HFFc6 (cell line): ENCODE results near the gene OR8G5. TPM values are rescaled to one million over a fixed set of nuclear protein-coding genes. Genes with fewer than 3 reads are reported as not detected.

Experiments used
- DNase-seq: peaks from one replicate; pipeline ENCODE4 v3.0.0-alpha.2; 2018
- H3K27ac Mint-ChIP-seq: 2 replicates; pipeline ENCODE4 v1.8.0; 2020; ENCODE audit warnings: mild to moderate bottlenecking, mixed read lengths
- H3K27me3 Mint-ChIP-seq: 2 replicates; pipeline ENCODE4 v1.8.0; 2021; ENCODE audit warnings: mild to moderate bottlenecking, moderate library complexity, mixed read lengths; ENCODE audit not compliant: insufficient read depth
- H3K36me3 Mint-ChIP-seq: 2 replicates; pipeline ENCODE4 v1.8.0; 2021; ENCODE audit warnings: low read depth, mixed read lengths
- H3K4me1 Mint-ChIP-seq: 2 replicates; pipeline ENCODE4 v1.8.0; 2020; ENCODE audit warnings: low read depth, mixed read lengths
- H3K4me3 Mint-ChIP-seq: 2 replicates; pipeline ENCODE4 v1.8.0; 2020; ENCODE audit warnings: mild to moderate bottlenecking, moderate library complexity, mixed read lengths
- H3K9me3 Mint-ChIP-seq: 2 replicates; pipeline ENCODE4 v1.8.0; 2020; ENCODE audit warnings: mild to moderate bottlenecking, mixed read lengths
- long read RNA-seq: library from polyadenylated mRNA; unstranded; transcript quantifications from one replicate; pipeline ENCODE4 v2.0.0, GENCODE V29; 2019
- total RNA-seq, 6 experiments: library from RNA; stranded (reverse); fragmentation: NEBNext Ultra II Directional; extraction: Animal tissue kit (Norgen Biotek cat#: 25700); gene quantifications; 2 replicates in 1 of 6; 3 replicates in 5 of 6; pipeline ENCODE4 v1.2.3, GENCODE V29; 2021
- TF ChIP-seq, protein P1 (sequence below): fragments of 200-600 bp; sonication (generic); IDR thresholded peaks from 2 replicates; pipeline ENCODE4 v1.5.0; 2021; ENCODE audit warnings: antibody characterized with exemption, mild to moderate bottlenecking

The OR8G5 gene, protein sequence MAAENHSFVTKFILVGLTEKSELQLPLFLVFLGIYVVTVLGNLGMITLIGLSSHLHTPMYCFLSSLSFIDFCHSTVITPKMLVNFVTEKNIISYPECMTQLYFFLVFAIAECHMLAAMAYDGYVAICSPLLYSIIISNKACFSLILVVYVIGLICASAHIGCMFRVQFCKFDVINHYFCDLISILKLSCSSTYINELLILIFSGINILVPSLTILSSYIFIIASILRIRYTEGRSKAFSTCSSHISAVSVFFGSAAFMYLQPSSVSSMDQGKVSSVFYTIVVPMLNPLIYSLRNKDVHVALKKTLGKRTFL
- total RNA-seq: not detected
- long read RNA-seq: 0 reads

DNA sequence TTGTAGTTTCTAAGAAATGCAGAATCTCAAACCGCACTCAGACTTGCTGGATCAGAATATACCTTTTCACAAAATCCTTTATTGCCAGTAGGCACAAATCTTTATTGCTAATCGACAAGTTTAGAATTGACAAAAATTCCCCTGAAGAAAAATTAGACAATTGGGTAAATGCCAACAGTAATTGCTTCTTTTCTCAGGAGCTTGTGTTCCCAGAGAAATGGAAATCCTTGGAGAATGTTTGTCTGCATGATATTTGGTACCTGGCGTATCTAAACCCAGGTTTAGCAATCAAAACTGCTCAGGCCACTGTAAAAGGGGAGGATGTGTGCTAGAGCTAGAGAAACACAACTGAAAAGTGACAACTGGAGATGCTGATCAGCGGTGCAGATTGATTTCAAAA, at the start of gene OR8G5:
TSS of gene OR8G5 (plus strand) at position 301 of the 400 bp plus-strand sequence. CDS start 8,556 bp downstream, outside the sequence.
- no peaks in the 10 kb centered on the region for H3K4me1 Mint-ChIP-seq
- H3K27me3 Mint-ChIP-seq: no peaks in the 10 kb centered on the region
- H3K9me3 Mint-ChIP-seq: peaks cover 24% of the 10 kb centered on the region
- no peak within 1 kb of the TSS for H3K27ac Mint-ChIP-seq
- TF ChIP-seq, protein P1, sequence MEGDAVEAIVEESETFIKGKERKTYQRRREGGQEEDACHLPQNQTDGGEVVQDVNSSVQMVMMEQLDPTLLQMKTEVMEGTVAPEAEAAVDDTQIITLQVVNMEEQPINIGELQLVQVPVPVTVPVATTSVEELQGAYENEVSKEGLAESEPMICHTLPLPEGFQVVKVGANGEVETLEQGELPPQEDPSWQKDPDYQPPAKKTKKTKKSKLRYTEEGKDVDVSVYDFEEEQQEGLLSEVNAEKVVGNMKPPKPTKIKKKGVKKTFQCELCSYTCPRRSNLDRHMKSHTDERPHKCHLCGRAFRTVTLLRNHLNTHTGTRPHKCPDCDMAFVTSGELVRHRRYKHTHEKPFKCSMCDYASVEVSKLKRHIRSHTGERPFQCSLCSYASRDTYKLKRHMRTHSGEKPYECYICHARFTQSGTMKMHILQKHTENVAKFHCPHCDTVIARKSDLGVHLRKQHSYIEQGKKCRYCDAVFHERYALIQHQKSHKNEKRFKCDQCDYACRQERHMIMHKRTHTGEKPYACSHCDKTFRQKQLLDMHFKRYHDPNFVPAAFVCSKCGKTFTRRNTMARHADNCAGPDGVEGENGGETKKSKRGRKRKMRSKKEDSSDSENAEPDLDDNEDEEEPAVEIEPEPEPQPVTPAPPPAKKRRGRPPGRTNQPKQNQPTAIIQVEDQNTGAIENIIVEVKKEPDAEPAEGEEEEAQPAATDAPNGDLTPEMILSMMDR: no peak
- H3K4me3 Mint-ChIP-seq: no peak within 1 kb of the TSS
- H3K36me3 Mint-ChIP-seq: no peaks in the 10 kb centered on the region; the same call in 1 of the 2 replicates
- DNase-seq: no peak

GRCh38 chr11:124207102-124207792, 48.9 kb upstream of the OR8G5 start:
- no peak overlapping the region for H3K27ac Mint-ChIP-seq
- no peaks in the 10 kb centered on the region for H3K36me3 Mint-ChIP-seq
- TF ChIP-seq, protein P1: no peak
- no peaks in the 10 kb centered on the region for H3K4me1 Mint-ChIP-seq
- DNase-seq: no peak
- H3K27me3 Mint-ChIP-seq: no peaks in the 10 kb centered on the region
- peaks cover 30% of the 10 kb centered on the region; the same call in 1 of the 2 replicates for H3K9me3 Mint-ChIP-seq
- no peak overlapping the region for H3K4me3 Mint-ChIP-seq

DNA sequence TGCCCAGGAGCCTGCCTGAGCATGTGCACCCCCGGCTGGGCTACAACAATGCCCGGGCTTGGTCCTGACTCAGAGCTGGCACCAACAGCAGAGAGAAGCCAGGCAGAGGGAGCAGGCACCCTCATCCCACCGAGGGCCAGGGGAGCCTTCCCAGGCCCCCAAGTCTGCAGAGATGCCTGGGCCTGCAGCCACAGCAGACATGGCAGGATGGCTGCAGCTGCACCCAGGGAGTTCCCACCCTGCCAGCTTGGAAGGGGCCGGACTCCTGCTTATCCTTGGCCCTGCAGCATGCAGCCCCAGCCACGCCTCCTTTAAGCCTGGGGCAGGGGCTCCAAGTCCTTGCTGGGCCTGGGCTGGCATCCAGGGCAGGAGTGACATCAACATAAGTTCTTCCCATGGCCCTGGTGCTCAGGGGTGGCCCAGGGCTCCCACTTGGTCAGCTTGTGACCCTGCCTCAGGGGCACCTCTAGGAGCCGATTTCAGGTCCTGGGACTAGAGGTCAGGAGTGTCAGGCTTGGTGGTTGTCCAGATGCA, 46.3 kb upstream of the OR8G5 start:
- Mint-ChIP-seq H3K4me3 (no peak overlapping the region), H3K9me3 (peaks cover 29% of the 10 kb centered on the region; the same call in 1 of the 2 replicates), H3K27me3 (no peaks in the 10 kb centered on the region), H3K4me1 (no peaks in the 10 kb centered on the region), H3K36me3 (no peaks in the 10 kb centered on the region), H3K27ac (no peak overlapping the region)
- TF ChIP-seq, protein P1: no peak
- no peak for DNase-seq

DNA sequence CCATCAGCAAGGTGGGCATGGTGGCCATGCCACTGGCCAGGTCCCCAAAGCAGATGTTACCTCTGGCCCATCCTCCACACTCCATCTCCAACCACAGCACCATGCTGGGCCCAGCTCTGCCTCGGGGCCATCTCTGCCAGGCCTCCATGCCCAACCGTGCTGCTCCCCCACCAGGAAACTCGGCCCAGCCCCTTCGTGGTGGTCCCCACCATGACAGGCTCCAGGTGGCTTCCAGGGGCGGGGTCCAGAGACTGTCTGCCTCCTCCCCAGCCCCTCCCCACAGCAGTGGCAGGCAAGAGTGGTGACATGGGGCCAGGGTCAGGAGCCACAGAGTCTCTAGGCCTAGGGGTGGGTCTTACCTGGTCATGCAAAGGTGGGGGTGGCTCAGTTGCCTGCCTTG, 45.8 kb upstream of the OR8G5 start:
- TF ChIP-seq, protein P1: no peak
- no peak for DNase-seq
- no peaks in the 10 kb centered on the region for H3K27me3 Mint-ChIP-seq
- H3K4me3 Mint-ChIP-seq: no peak overlapping the region
- no peaks in the 10 kb centered on the region for H3K36me3 Mint-ChIP-seq
- H3K27ac Mint-ChIP-seq: no peak overlapping the region
- H3K9me3 Mint-ChIP-seq: peaks cover 35% of the 10 kb centered on the region; the same call in 1 of the 2 replicates
- no peaks in the 10 kb centered on the region for H3K4me1 Mint-ChIP-seq

GRCh38 chr11:124211321-124211720, 44.9 kb upstream of the OR8G5 start:
- no peak overlapping the region for H3K4me3 Mint-ChIP-seq
- DNase-seq: no peak
- no peak overlapping the region for H3K27ac Mint-ChIP-seq
- no peaks in the 10 kb centered on the region for H3K27me3 Mint-ChIP-seq
- H3K36me3 Mint-ChIP-seq: no peaks in the 10 kb centered on the region
- TF ChIP-seq, protein P1: no peak
- H3K4me1 Mint-ChIP-seq: no peaks in the 10 kb centered on the region
- H3K9me3 Mint-ChIP-seq: peaks cover 28% of the 10 kb centered on the region; the same call in 1 of the 2 replicates
